Fibroblast of mammary gland (primary cell): Measurements from ENCODE around the gene DCUN1D2.
"Not testable (repeated sequence)": the region's sequence is repeated elsewhere in the genome, so short reads cannot be mapped to it uniquely, and the experiment has no call there.

Experiments
- DNase-seq: peaks from one replicate; pipeline ENCODE4 v3.0.0-alpha.2; 2010; ENCODE audit warnings: low read depth
- H3K4me3 ChIP-seq: 2 replicates; pipeline ENCODE4 v1.5.1; 2011; ENCODE audit warnings: low read depth, mild to moderate bottlenecking, low read length, moderate library complexity; ENCODE audit not compliant: control insufficient read depth
- TF ChIP-seq, protein P1 (sequence below): conservative IDR thresholded peaks from 2 replicates; pipeline ENCODE4 v1.5.1; 2011; ENCODE audit warnings: low read depth, low read length, inconsistent platforms; ENCODE audit not compliant: control insufficient read depth, insufficient read depth

Gene DCUN1D2

DNA sequence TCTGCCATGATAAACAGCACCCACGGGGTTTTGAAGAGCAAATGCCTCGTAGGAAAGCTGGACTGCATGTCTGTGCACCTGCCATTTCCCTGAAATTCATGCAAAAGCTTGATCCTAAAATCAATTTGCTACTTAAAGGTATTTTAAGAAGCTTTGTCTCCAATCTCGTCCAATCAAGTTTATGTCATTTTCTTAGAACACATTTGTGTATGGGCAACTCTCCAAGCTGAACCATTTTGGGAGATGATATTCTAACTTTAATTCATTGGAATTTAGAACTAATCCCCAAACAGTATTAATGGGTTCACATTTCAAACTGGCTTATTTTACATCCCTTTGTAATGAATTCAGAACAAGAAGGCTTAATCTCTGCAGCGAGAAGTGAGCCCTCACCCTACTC is 38.0 kb downstream of the DCUN1D2 start:
- no peak overlapping the region for H3K4me3 ChIP-seq
- TF ChIP-seq, protein P1, sequence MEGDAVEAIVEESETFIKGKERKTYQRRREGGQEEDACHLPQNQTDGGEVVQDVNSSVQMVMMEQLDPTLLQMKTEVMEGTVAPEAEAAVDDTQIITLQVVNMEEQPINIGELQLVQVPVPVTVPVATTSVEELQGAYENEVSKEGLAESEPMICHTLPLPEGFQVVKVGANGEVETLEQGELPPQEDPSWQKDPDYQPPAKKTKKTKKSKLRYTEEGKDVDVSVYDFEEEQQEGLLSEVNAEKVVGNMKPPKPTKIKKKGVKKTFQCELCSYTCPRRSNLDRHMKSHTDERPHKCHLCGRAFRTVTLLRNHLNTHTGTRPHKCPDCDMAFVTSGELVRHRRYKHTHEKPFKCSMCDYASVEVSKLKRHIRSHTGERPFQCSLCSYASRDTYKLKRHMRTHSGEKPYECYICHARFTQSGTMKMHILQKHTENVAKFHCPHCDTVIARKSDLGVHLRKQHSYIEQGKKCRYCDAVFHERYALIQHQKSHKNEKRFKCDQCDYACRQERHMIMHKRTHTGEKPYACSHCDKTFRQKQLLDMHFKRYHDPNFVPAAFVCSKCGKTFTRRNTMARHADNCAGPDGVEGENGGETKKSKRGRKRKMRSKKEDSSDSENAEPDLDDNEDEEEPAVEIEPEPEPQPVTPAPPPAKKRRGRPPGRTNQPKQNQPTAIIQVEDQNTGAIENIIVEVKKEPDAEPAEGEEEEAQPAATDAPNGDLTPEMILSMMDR: no peak
- no peak for DNase-seq

DNA sequence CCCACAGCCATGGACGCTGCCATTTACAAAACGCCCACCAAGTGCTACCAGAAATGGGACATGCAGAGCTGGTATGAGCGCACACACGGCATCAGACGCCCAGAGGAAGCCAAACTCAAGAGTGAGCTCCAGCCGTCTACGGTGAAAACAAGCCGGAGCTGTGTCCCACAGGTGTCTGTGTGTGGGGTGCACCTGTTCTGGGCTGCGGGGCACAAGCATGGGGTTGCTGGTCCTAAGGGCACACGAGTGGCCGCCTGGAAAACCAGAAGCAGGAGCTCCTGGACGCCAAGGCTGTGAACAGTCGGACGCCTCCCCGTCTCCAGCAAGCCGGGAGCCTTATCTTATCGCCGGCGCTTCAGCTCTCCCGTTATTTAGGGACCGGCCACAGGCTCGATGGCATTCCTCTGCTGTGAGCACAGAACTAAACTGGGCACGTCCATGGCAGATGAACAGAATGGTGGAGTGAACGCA is 38.5 kb downstream of the DCUN1D2 start:
- TF ChIP-seq, protein P1: no peak
- no peak for DNase-seq
- H3K4me3 ChIP-seq: no peak overlapping the region

DNA sequence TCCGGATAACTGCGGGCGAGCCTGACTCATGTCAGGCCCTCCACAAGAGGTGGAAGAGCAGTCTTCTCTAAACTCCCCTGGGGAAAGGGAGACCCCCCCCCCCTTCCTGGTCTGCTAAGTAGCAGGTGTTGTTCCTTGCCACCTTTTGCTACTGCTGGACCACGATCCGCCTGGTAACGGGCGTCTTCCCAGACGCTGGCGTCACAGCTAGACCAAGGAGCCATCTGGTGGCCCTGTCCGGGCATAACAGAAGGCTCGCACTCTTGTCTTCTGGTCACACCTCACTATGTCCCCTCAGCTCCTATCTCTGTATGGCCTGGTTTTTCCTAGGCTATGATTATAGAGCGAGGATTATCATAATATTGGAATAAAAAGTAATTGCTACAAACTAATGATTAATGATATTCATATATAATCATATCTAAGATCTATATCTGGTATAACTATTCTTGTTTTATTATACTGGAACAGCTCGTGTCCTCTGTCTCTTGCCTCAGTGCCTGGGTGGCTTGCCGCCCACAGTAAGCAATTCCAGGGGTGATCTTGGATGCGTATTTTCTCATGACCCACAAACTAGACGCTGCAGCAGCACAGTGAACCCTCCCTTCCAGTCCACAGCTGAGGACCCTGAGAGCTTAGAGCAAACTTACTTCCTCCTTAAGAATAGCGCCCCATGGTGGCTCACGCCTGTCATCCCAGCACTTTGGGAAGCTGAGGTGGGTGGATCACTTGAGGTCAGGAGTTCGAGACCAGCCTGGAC is 39.5 kb downstream of the DCUN1D2 start:
- TF ChIP-seq, protein P1: peak; percentile 26
- not testable (repeated sequence) for H3K4me3 ChIP-seq
- DNase-seq: peak; percentile 47

DNA sequence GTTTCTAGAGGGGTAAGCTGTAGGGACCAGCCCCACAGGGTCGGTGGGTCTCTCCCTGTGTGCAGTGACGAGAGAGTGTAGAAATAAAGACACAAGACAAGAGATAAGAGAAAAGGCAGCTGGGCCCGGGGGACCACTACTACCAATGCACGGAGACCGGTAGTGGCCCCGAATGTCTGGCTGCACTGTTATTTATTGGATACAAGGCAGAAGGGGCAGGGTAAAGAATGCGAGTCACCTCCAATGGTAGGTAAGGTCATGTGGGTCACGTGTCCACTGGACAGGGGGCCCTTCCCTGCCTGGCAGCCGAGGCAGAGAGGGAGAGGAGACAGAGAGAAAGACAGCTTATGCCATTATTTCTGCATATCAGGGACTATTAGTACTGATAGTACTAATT is 40.2 kb downstream of the DCUN1D2 start:
- H3K4me3 ChIP-seq, DNase-seq: not testable (repeated sequence)

DNA sequence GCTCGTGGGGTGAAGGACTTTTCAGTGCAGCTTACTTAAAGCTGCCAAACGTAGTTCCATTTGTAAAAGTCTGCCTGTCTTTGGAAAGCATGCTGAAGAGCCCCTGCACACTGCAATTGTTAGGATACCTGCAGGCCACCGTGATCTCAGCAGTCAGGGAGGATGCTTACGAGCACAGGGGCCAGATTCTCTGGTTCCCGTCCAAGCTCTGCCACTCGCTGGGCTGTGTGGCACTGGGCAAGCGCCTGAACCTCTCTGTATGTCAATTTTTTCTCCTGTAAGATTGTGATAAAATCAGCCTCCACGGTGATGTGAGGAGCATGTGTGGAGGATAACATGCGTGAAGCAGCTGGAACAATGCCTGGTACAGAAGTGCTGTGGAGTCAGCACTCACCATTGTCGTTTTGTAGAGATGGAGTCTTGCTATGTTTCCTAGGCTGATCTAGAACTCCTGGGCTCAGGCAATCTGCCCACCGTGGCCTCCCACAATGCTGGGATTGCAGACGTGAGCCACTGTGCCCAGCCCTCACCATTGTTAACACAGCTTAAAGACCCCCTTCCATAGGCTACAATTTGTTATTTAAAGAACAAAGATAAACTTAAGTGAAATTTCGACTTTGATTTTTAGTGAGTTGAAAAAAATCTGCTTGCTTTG is 40.7 kb downstream of the DCUN1D2 start:
- TF ChIP-seq, protein P1: no peak
- DNase-seq: no peak
- peak overlapping the region; percentile 70 for H3K4me3 ChIP-seq

DNA sequence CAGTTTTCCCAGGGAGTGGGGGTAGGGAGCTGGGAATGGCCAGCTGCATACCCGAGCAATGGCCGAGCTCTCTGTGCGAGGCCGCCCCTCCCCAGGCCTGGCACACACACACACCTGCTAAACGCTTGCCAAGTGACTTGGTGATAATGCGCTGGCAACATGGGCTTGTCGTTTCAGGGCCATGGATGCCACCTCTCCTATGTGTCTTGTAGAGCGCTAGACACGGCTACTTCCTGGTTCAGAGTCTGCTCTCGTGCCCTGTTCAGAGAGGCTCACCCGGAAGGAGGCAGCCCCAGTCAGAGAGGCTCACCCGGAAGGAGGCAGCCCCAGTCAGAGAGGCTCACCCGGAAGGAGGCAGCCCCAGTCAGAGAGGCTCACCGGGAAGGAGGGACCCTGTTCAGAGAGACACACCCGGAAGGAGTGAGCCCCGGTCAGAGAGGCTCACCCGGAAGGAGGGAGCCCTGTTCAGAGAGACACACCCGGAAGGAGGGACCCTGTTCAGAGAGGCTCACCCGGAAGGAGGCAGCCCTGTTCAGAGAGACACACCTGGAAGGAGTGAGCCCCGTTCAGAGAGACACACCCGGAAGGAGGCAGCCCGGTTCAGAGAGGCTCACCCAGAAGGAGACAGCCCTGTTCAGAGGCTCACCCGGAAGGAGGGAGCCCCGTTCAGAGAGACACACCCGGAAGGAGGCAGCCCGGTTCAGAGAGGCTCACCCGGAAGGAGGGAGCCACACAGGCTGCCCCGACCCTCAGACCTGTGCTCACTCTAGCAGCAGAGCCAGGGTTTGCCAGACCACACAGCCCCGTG is 41.4 kb downstream of the DCUN1D2 start:
- TF ChIP-seq, protein P1: no peak
- peak overlapping the region; percentile 70 for H3K4me3 ChIP-seq
- DNase-seq: peak; percentile 93

DNA sequence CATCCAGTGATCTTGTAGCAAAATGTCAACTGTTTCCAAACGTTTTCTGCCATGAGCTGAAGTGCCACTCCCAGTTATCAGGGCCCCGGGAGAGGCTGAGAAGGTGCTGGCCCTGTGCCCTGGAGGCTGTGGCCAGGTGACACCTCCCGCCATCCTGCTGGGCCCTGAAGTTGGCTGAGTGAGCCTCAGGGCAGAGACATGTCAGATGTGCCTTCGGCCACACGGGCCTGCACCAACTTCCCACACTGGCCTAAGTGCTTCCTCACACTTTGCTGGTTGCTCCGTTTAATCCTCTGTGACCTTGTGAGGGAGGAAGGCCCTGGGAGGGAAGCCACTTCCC is 42.0 kb downstream of the DCUN1D2 start:
- peak overlapping the region; percentile 70 for H3K4me3 ChIP-seq
- no peak for DNase-seq

More for the DNA sequence above, 42.0 kb downstream of the DCUN1D2 start:
- TF ChIP-seq, protein P1: no peak
